CD4-positive, alpha-beta T cell treated with Interleukin-1 beta for 1 hour (primary cell): ENCODE measurements around the gene MT1H.
A peak's percentile ranks its signal among the peaks of the same experiment; 100 is the strongest.
"Not testable (repeated sequence)": the region's sequence is repeated elsewhere in the genome, so short reads cannot be mapped to it uniquely, and the experiment has no call there.

Experiments
- DNase-seq, 2 donors: peaks; one replicate each; pipeline ENCODE4 v3.0.0-alpha.2; 2020 to 2022

Gene MT1H

GRCh38 chr16:56665286-56666261, 4.0 kb upstream of the MT1H start:
- not testable (repeated sequence) for DNase-seq

GRCh38 chr16:56667581-56668571, 1.7 kb upstream of the MT1H start, which contains the start of gene MT1G:
MT1G (minus strand) TSS chr16:56668065; CDS start chr16:56667993, 72 bp downstream.
- no peak for DNase-seq

GRCh38 chr16:56669840-56670619, 416 bp downstream of the MT1H start:
- DNase-seq: no peak

GRCh38 chr16:56670620-56670934, 963 bp downstream of the MT1H start:
- DNase-seq: no peak

- DNase-seq: not testable (repeated sequence)
These were observed 2.1 kb downstream of the MT1H start for GRCh38 chr16:56671691-56672090.

DNA sequence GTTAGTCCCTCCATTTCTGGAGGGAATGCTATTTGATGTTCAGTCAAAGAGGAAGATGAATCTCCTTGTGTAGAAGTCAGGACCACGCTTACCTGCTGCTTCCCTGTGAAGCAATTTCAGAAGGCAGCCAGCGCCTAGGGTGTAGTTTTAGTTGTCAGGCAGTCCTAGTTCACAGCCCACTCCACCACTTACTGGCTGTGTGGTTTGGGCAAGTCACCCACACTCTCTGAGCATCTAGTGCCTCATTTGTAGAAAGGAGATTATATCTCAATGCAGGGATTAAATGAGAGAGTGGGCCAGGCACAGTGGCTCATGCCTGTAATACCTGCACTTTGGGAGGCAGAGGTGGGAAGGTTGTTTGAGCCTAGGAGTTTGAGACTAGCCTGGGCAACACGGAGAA, 2.6 kb downstream of the MT1H start:
- not testable (repeated sequence) for DNase-seq

- no peak for DNase-seq
These were observed 3.3 kb downstream of the MT1H start for GRCh38 chr16:56672761-56673536.

DNA sequence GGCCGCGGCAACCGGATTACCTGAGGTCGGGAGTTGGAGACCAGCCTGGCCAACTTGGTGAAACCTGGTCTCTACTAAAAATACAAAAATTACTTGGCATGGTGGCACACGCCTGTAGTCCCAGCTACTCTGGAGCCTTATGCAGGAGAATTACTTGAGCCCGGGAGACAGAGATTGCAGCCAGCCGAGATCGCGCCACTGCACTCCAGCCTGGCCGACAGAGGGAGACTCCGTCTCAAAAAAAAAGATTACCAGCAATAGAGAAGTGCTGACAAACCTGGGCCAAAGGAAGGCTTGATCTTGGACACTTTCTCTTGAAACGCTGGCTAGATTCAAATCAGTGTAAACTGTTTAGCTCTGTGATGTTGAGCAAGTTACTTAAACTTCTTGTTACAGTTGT, 4.3 kb downstream of the MT1H start:
- peak; percentile 20 to 27 for DNase-seq

DNA sequence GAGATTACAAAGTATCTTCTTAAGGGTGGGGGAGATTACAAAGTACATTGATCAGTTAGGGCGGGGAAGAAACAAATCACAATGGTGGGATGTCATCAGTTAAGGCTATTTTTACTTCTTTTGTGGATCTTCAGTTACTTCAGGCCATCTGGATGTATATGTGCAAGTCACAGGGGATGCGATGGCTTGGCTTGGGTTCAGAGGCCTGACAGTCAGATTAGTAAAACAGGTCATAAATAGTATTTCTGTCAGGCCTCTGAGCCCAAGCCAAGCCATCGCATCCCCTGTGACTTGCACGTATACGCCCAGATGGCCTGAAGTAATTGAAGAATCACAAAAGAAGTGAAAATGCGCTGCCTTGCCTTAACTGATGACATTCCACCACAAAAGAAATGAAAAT, 5.0 kb downstream of the MT1H start:
- DNase-seq: not testable (repeated sequence)

DNA sequence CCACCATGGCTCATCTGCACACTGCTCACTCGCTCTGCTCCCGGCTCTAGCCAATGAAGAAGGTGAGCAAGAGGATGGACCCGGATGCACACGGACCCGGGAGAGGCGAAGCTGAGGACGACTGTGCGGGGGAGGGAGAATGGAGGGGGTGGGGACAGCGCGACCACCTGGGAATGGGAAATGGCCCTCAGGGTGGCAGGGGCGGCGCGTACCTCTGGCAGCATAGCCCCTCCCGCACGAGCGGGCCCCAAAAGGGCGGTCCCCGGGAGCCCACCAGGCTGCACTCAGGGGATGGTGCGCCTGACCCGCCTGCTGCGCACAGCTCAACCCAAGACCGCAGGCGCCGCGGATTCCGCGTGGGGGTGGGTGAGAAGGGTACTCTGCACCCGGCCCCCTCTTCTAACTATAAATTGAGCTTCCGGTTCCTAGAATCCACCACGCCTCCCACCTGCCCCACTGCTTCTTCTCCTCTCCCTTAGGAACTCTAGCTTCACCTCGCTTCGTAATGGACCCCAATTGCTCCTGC, 6.1 kb downstream of the MT1H start:
- DNase-seq: peak; percentile 16 to 37

- DNase-seq: no peak
These were observed 7.9 kb downstream of the MT1H start for GRCh38 chr16:56677474-56677873.

DNA sequence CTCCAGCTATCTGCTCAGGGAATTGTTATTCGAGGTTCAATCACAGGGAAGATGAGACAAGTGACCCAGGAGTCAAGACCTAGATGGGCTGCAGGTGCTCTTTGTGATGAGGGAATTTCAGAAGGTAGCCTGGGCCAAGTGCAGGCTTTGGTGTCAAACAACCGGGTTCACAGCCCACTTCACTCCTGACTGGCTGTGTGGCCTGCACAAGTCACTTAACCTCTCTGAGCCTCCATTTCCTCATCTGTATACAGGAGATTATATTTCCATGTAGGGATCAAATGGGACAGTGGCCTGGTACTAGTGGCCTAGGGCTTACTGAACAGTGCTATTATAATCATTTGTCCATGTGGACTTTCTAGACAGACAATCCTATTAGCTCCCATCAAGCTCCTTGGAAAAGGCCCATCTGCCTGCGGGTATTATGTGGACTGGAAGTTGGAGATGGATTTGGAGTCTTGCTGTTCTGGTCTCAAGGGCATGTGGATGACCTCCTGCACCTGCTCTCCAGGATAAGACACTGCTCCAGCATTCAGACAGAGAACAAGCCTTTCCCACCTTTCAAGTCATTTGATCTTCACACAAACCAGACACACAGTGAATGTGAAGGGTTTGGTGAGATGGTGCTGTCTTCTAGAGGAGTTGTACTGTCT, 9.6 kb downstream of the MT1H start:
- no peak for DNase-seq

GRCh38 chr16:56679818-56680217, 10.2 kb downstream of the MT1H start:
- DNase-seq: no peak

DNA sequence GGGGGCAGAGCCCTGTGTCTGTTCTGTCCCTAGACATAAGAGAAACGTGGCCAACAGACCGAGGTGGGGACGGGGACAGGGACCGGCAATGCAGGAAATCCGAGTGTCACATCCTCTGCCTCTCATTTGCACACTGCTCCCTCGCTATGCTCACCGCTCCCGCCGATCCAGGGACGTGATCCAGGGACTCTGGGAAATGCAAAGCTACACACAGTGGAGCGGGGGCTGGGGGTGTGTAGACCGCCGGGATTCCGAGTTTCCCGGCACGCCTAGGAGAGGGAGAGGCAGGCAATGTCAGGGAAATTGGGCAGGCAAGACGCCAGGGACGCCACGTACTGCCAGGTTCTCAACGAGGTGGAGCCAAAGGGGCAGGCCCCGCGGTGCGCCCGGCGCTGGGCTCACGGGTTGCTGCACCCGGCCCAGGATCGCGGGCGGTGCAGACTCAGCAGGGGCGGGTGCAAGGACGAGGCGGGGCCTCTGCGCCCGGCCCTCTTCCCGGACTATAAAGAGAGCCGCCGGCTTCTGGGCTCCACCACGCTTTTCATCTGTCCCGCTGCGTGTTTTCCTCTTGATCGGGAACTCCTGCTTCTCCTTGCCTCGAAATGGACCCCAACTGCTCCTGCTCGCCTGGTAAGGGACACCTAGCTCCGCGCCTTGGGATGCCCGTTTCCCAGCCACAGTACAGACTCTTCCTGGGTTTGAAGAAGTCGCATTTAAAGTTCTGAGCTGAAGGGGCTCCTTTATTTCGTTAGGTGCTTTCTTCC, 12.5 kb downstream of the MT1H start, which contains the start of gene MT1X:
TSS of gene MT1X (plus strand) at position 532 of the 764 bp plus-strand sequence. CDS start at position 603, 71 bp downstream.
- peak; percentile 88 for DNase-seq

DNA sequence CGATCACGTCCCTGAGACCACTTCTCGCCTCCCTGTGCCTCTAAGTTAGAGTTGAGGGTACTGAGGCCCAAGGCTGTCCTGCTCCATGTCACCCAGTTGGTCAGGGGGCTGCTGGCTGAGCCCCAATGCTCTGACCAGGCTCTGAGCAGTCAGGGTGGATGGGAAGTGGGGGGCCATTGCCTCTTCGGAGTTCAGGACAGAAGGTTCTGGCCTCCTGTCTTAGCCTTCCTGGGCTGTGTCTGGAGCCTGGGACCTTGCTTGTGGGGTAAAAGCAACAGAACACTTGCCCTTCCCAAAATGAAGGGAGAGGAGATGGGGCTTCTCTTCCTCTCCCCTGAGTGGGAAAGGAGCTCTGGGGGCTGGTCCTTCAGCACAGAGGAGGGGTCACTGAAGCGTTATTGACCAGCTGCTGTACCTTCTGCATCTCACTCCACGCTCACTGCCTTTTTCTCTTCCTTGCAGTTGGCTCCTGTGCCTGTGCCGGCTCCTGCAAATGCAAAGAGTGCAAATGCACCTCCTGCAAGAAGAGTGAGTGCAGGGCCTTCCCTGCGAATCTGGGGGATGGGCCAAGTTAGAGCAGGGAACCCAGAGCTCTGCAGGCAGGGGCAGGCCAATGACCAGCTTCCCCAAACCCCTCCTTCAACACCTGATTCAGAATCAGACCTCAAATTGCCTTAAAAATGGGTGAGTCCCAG, 13.2 kb downstream of the MT1H start:
- DNase-seq: no peak

DNA sequence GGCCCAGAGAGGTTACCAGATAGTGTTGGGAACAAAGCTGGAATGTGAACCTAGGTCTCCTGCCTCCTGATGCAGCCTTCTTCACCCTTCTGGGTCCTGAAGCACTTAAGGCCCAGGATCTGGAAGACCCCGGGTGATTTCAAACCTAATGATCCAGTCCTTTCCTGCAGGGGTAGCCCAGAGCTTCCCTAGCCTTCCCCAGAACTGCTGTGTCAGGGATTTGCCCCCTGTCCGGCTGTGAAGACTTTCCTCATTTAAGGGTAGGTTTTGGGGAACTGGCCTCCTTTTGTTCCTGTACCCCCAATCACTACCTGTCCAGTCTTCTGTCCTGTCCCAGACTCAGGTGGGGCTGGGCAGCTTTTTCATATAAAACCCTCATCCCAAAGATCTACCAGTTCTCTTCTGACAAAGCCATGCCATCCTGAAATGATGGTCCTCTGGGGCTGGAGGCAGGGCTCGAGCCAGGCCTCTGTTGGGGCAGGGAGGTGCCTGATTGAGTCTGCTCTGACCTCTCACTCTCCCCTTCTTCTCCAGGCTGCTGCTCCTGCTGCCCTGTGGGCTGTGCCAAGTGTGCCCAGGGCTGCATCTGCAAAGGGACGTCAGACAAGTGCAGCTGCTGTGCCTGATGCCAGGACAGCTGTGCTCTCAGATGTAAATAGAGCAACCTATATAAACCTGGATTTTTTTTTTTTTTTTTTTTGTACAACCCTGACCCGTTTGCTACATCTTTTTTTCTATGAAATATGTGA, 14.0 kb downstream of the MT1H start:
- no peak for DNase-seq

DNA sequence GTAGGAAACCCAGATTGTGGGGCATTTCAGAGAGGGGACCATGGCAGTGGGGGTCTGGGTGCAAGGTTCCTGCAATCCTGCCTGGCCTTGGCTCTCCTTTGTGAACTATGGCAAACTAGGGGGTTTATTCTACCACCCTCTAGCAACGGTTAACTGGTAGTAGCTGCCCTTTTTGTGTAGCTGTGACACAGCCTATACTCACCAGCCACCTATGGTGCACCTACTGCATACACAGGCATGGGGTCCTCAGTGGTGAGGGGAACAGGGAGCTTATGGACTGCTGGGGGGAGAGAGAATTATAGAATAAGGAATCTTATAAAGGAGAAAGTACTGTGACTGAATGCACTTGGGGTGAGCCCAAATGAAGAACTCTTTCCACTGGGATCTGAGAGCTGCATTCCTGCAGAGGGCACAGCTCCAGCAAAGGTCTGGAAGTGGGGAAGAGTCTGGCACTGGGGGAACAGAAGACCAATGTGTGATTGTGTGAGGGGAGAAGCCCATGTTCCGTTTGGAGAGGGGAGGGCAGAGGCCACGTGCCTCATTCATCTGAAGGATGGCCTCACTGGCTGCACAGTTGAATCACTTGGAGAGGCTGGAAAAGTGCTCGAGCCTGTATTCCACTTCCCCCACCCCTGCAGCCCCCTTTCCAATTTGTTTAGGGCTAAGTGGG, 14.8 kb downstream of the MT1H start:
- DNase-seq: no peak
